Hindlimb muscle (tissue), 1 donor: ENCODE data around the gene NPR2. TPM values are rescaled to one million over a fixed set of nuclear protein-coding genes. Genes with fewer than 3 reads are reported as not detected.

Source experiments
- DNase-seq: peaks from one replicate; pipeline ENCODE4 v3.0.0-alpha.2; 2013
- polyA plus RNA-seq: library from polyadenylated mRNA; unstranded; fragments of 120-200 nt; gene quantifications from one replicate; pipeline ENCODE4 v1.2.1, GENCODE V29; 2013; ENCODE audit not compliant: insufficient read length

NPR2 gene
- polyA plus RNA-seq, 1 donor = 20.4 TPM

DNA sequence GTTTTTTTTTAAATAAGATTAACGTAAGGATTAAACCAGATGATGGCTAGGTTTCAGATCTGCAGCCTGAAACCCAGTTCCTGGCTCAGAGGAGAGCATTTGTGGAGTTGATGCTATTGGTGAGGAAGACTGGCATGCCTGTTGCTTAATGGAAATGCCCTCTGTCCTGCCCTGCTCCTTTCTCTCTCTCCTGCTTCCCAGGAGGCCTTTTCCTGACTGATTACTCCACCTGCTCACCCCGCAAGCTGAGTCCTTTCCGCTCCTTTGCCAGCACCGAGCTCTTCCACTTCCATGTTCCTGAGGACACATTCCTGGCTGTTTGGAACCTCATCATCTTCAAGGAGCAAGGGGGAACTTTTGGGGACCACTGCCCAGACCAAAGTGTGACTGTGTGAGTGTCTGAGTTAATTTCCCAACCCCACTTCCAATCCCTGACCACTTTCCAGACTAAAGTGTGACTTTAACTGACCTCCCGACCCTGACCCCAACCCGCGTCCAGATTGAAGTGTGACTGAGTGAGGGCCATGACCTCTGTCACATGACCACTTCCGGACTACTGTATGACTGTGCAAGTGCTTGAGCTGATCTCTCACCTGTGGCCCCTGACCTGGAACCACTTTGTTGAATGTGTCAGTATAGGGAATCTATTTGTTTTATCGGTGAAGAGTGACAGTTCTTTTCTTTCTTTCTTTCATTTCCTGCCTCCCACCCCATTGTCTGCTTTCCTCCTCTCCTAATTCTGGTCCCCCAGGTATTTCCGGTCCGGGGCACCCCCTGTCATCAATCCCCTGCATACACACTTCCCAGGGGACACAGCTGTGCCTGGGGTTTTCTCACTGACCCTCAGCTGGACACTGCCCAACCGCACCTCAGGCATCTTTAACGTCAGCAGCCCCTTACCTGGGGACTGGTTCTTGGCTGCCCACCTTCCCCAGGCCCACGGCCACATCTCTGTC is 43.1 kb downstream of the NPR2 start:
- DNase-seq = no peak

DNA sequence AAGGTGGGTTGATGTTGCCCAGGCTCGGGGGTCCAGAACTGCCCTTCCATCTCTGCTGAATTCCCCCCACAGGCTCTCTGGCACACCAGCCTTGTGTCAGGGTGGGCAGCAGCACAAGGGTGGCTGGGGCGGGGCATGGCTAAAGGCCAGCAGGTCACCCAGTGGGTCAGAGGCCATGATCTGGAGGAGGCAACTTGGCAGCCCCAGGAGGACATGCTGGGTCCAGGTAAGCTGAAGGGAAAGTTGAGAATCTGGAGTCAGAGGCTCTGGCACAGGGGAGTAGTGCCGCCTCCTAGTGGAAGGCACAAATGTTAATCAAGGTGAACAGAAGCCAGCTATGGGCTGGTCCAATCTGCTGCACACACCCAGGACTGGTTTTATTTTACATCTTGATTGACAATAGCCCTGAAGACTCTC is 43.8 kb downstream of the NPR2 start:
- DNase-seq = no peak

GRCh38 chr9:35835766-35836165 is 44.4 kb downstream of the NPR2 start:
- no peak for DNase-seq

- no peak for DNase-seq
Observed at GRCh38 chr9:35836595-35836994, 45.2 kb downstream of the NPR2 start.

DNA sequence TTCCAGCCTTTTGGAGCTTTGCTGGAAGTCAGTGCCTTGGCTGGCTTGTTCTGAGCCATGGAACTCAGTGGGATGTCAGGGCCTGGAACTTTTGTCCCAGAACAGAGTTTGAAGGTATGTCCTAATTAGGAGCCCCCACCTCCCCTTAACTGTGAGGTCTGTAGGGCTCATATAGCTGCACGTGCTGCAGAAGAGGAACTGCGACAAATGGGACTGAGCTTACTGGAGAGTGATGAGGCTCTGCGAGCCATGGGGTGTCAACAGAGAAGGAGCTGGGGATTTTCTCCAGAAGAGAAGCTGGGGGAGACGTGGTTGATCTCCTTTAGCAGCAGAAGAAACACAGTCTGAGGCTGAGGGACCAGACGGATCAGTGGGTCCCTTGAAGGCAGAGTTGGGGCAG is 48.5 kb downstream of the NPR2 start:
- DNase-seq = no peak

DNA sequence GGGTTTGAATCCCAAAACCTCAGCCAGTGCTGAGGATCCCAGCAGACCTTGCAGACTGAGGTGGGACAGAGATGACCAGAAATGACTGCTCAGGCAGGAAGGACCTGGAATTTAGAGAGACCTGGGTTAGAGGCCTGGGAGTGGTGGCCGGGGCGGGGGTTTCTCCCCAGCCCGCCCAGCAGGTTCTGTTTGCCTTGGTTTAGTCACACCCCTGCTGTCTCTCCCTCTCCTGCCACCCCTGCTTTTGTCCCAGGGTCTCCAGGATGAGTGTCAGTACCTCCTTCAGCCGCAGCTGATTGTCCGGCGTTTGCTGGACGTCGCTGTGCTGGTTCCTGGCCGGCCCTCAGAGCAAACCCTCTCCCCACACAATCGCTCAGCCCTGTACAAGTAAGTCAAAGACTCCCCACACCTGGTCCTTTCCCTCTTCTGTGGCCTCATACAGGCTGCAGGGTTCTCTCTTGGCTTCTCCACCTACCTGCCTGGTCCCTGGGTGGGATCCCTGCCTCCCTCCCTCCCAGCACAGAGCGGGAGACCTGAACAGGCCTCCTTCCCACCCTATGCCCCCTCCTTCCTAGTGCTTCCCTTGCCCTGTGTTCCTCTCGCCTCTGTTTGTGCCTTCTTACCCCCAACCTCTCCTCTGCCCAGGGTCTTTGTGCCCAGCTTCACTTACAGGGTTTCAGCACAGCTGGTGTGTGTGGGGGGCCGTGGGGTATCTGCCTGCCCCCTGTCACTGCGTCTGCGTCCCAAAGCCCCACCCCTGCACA is 49.7 kb downstream of the NPR2 start:
- DNase-seq = no peak

DNA sequence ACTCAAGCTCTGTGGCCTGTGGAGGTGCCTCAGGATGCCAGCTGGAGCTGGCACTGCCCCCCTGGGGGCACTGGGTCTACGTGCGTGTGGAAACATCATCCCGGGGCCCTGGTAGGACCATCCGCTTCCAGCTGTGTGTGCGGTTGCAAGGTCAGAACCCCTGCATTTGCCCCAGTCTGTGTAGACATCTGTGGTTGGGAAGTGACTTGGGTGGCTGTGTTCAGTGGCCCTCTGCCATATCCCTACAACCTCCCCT is 50.2 kb downstream of the NPR2 start:
- DNase-seq = no peak

GRCh38 chr9:35842020-35842745 is 50.8 kb downstream of the NPR2 start:
- DNase-seq = no peak

GRCh38 chr9:35842795-35843194 is 51.4 kb downstream of the NPR2 start:
- no peak for DNase-seq

- DNase-seq = peak; percentile 88
Observed at GRCh38 chr9:35844628-35845270, 53.4 kb downstream of the NPR2 start.

- DNase-seq = no peak
Observed at GRCh38 chr9:35845824-35846771, 54.7 kb downstream of the NPR2 start.

DNA sequence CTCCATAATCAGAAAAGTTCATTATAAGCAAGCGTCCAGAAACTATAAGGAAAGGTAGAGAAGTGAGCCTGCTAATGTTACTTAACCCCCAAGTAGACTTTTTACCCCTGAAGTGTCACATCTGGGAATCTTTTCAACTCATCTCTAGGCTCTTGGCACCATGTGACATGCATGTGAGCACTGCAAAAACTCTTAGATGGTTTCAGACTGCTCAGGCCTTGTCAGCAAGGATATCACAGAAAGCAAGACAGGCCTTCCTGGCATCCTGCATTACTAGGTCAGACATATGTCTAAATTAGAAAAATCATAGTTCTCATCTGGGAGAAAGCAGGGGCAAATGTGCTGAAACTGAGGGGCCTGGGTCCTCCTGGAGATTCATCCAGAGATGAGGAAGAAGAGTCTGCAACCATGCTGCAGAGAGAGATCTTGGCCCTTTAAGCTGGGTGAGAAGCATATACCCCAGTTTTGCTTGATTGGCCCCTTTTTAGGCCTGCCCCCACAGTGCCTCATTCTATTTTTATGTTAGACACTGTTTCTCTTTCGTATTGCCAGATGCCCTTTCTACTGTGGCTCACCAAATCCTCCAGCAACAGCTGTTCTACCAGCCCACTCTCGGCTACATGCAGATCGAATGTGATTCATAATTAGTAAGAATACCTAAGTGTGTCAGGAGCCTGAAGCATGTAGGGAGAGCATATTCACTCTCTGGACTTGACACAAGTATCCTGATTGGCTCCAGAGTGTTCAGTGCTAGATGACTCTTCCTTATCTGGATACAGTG is 56.6 kb downstream of the NPR2 start:
- DNase-seq = no peak

GRCh38 chr9:35852267-35852815 is 61.0 kb downstream of the NPR2 start:
- no peak for DNase-seq

- DNase-seq = no peak
Observed at GRCh38 chr9:35852876-35853865, 61.8 kb downstream of the NPR2 start.

DNA sequence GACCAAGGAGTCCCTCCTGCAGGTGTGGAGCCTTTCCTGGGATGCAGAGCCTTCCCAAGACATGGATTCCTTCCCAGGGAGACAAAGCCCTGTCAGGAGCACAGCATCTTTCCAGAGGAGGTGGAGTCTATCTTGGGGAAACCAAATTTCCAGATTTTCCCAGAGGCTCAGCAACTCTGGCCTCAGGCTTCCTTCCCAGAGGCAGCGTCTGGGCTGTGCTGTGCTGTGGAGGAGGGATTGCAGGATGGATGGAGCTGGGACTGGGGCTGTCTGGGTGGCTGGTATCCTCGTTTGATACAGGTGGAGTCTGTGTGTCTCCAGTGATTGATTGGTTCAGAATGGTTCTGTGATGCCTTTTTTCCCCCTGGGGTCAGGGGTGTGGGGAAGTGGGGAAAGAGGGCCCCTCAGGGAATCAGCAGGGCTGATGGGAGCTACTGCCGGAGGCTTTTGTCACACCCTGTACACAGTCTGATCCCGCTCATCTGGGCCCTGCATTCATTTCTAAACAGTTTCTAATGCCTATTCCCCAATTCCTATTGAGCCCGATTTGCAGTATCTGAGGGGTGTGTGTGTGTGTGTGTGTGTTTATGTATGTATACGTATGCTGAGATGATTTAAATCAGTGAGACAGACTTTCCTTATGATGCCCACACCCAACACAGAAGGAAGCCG is 62.8 kb downstream of the NPR2 start:
- DNase-seq = no peak

- no peak for DNase-seq
Observed at GRCh38 chr9:35856206-35856605, 64.8 kb downstream of the NPR2 start.

- DNase-seq = no peak
Observed at GRCh38 chr9:35856882-35857281, 65.5 kb downstream of the NPR2 start.

GRCh38 chr9:35858458-35858857 is 67.1 kb downstream of the NPR2 start:
- no peak for DNase-seq
